ENCODE results near the gene ZC3H4.

Gene ZC3H4

DNA sequence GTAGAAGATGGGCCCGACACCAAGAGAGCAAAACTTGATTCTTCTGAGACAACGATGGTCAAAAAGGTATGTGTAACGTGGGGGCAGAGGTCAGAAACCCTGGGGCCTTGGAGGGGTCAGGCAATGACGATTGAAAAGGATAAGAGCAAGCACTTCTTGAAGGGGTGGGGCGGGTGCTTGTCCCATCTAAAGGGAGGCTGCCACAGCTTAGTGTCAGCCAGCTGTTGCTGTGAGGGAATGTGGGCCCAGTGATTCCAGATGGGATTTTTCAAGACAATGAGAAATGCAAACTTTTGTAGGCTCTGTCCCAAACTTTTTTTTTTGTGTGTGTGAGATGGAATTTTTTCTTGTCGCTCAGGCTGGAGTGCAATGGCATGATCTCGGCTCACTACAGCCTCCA, 41.6 kb upstream of the ZC3H4 start:
- no peak for ATAC-seq
- TF ChIP-seq ESRRG (CRISPR knock-in tag; IDR thresholded peaks at IDR 0.05) = no peak
- TF ChIP-seq ZFP3 (CRISPR knock-in tag; IDR thresholded peaks at IDR 0.05) = no peak
- no peak for TF ChIP-seq GLIS3 (CRISPR knock-in tag; IDR thresholded peaks at IDR 0.05)
- TF ChIP-seq ZC3H10 (CRISPR knock-in tag; IDR thresholded peaks at IDR 0.05) = no peak
- no peak for TF ChIP-seq RARB (CRISPR knock-in tag; IDR thresholded peaks at IDR 0.05)
- TF ChIP-seq ISL1 (CRISPR knock-in tag; IDR thresholded peaks at IDR 0.05) = no peak
- TF ChIP-seq ARNTL (CRISPR knock-in tag; IDR thresholded peaks at IDR 0.05; ENCODE audit: borderline replicate concordance, low read depth) = no peak
- TF ChIP-seq, protein P1, sequence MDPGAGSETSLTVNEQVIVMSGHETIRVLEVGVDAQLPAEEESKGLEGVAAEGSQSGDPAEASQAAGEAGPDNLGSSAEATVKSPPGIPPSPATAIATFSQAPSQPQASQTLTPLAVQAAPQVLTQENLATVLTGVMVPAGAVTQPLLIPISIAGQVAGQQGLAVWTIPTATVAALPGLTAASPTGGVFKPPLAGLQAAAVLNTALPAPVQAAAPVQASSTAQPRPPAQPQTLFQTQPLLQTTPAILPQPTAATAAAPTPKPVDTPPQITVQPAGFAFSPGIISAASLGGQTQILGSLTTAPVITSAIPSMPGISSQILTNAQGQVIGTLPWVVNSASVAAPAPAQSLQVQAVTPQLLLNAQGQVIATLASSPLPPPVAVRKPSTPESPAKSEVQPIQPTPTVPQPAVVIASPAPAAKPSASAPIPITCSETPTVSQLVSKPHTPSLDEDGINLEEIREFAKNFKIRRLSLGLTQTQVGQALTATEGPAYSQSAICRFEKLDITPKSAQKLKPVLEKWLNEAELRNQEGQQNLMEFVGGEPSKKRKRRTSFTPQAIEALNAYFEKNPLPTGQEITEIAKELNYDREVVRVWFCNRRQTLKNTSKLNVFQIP (CRISPR knock-in tag; IDR thresholded peaks at IDR 0.05; ENCODE audit: borderline replicate concordance, low read depth) = no peak
- TF ChIP-seq, protein P2, sequence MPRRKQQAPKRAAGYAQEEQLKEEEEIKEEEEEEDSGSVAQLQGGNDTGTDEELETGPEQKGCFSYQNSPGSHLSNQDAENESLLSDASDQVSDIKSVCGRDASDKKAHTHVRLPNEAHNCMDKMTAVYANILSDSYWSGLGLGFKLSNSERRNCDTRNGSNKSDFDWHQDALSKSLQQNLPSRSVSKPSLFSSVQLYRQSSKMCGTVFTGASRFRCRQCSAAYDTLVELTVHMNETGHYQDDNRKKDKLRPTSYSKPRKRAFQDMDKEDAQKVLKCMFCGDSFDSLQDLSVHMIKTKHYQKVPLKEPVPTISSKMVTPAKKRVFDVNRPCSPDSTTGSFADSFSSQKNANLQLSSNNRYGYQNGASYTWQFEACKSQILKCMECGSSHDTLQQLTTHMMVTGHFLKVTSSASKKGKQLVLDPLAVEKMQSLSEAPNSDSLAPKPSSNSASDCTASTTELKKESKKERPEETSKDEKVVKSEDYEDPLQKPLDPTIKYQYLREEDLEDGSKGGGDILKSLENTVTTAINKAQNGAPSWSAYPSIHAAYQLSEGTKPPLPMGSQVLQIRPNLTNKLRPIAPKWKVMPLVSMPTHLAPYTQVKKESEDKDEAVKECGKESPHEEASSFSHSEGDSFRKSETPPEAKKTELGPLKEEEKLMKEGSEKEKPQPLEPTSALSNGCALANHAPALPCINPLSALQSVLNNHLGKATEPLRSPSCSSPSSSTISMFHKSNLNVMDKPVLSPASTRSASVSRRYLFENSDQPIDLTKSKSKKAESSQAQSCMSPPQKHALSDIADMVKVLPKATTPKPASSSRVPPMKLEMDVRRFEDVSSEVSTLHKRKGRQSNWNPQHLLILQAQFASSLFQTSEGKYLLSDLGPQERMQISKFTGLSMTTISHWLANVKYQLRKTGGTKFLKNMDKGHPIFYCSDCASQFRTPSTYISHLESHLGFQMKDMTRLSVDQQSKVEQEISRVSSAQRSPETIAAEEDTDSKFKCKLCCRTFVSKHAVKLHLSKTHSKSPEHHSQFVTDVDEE (CRISPR knock-in tag; IDR thresholded peaks at IDR 0.05) = no peak
- no peak for TF ChIP-seq TOX (CRISPR knock-in tag; IDR thresholded peaks at IDR 0.05; ENCODE audit: borderline replicate concordance)
- TF ChIP-seq BACH2 (CRISPR knock-in tag; IDR thresholded peaks at IDR 0.05; ENCODE audit: borderline replicate concordance) = no peak
- TF ChIP-seq, protein P3, sequence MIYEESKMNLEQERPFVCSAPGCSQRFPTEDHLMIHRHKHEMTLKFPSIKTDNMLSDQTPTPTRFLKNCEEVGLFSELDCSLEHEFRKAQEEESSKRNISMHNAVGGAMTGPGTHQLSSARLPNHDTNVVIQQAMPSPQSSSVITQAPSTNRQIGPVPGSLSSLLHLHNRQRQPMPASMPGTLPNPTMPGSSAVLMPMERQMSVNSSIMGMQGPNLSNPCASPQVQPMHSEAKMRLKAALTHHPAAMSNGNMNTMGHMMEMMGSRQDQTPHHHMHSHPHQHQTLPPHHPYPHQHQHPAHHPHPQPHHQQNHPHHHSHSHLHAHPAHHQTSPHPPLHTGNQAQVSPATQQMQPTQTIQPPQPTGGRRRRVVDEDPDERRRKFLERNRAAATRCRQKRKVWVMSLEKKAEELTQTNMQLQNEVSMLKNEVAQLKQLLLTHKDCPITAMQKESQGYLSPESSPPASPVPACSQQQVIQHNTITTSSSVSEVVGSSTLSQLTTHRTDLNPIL (CRISPR knock-in tag; IDR thresholded peaks at IDR 0.05; ENCODE audit: low read depth) = no peak
- TF ChIP-seq ZNF8 (CRISPR knock-in tag; IDR thresholded peaks at IDR 0.05) = no peak
- TF ChIP-seq ZNF70 (CRISPR knock-in tag; IDR thresholded peaks at IDR 0.05) = no peak
- no peak for TF ChIP-seq CSDC2 (CRISPR knock-in tag; IDR thresholded peaks at IDR 0.05)
- TF ChIP-seq ZFP30 (CRISPR knock-in tag; IDR thresholded peaks at IDR 0.05) = no peak
- TF ChIP-seq PPARA (CRISPR knock-in tag; IDR thresholded peaks at IDR 0.05; ENCODE audit: borderline replicate concordance) = no peak
- no peak for TF ChIP-seq OSR1 (CRISPR knock-in tag; IDR thresholded peaks at IDR 0.05)
- TF ChIP-seq TCF4 (CRISPR knock-in tag; IDR thresholded peaks at IDR 0.05; ENCODE audit: borderline replicate concordance) = no peak
- no peak for TF ChIP-seq ZNF565 (CRISPR knock-in tag; conservative IDR thresholded peaks at IDR 0.05; ENCODE audit: low read depth)

DNA sequence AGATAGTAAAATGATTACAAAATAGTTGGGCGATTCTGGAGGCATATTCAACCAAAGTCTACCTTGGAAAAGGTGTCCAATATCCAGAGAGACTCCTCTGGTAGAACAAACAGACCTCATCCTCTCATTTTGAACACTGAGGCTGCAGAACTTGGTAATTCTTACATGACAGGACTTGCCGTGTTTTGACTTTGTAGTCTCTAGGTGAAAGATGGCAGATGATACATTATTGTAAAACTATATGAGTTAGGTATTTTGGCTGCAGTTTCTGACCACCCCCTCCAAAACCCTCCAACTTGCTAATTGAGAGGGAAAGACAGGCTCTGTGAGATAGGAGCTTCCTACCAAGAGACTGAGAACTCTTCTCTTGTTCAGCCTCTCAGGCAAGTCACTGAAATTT, 39.7 kb upstream of the ZC3H4 start:
- no peak for TF ChIP-seq TOX (CRISPR knock-in tag; IDR thresholded peaks at IDR 0.05; ENCODE audit: borderline replicate concordance)
- TF ChIP-seq SNAI2 (CRISPR knock-in tag; IDR thresholded peaks at IDR 0.05) = no peak
- no peak for TF ChIP-seq OSR1 (CRISPR knock-in tag; IDR thresholded peaks at IDR 0.05)
- TF ChIP-seq BACH2 (CRISPR knock-in tag; IDR thresholded peaks at IDR 0.05; ENCODE audit: borderline replicate concordance) = no peak
- TF ChIP-seq, protein P4, sequence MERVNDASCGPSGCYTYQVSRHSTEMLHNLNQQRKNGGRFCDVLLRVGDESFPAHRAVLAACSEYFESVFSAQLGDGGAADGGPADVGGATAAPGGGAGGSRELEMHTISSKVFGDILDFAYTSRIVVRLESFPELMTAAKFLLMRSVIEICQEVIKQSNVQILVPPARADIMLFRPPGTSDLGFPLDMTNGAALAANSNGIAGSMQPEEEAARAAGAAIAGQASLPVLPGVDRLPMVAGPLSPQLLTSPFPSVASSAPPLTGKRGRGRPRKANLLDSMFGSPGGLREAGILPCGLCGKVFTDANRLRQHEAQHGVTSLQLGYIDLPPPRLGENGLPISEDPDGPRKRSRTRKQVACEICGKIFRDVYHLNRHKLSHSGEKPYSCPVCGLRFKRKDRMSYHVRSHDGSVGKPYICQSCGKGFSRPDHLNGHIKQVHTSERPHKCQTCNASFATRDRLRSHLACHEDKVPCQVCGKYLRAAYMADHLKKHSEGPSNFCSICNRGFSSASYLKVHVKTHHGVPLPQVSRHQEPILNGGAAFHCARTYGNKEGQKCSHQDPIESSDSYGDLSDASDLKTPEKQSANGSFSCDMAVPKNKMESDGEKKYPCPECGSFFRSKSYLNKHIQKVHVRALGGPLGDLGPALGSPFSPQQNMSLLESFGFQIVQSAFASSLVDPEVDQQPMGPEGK (CRISPR knock-in tag; IDR thresholded peaks at IDR 0.05; ENCODE audit: borderline replicate concordance) = no peak
- no peak for TF ChIP-seq ESRRG (CRISPR knock-in tag; IDR thresholded peaks at IDR 0.05)
- TF ChIP-seq ZC3H10 (CRISPR knock-in tag; IDR thresholded peaks at IDR 0.05) = no peak
- no peak for TF ChIP-seq ARNTL (CRISPR knock-in tag; IDR thresholded peaks at IDR 0.05; ENCODE audit: borderline replicate concordance, low read depth)
- no peak for TF ChIP-seq ZNF70 (CRISPR knock-in tag; IDR thresholded peaks at IDR 0.05)
- TF ChIP-seq ZFP30 (CRISPR knock-in tag; IDR thresholded peaks at IDR 0.05) = no peak
- TF ChIP-seq ISL1 (CRISPR knock-in tag; IDR thresholded peaks at IDR 0.05) = no peak
- no peak for TF ChIP-seq ZNF565 (CRISPR knock-in tag; conservative IDR thresholded peaks at IDR 0.05; ENCODE audit: low read depth)
- TF ChIP-seq, protein P1 (CRISPR knock-in tag; IDR thresholded peaks at IDR 0.05; ENCODE audit: borderline replicate concordance, low read depth) = no peak
- TF ChIP-seq ZFP3 (CRISPR knock-in tag; IDR thresholded peaks at IDR 0.05) = no peak
- TF ChIP-seq CSDC2 (CRISPR knock-in tag; IDR thresholded peaks at IDR 0.05) = no peak
- TF ChIP-seq GLIS3 (CRISPR knock-in tag; IDR thresholded peaks at IDR 0.05) = no peak
- no peak for TF ChIP-seq RARB (CRISPR knock-in tag; IDR thresholded peaks at IDR 0.05)
- TF ChIP-seq, protein P5, sequence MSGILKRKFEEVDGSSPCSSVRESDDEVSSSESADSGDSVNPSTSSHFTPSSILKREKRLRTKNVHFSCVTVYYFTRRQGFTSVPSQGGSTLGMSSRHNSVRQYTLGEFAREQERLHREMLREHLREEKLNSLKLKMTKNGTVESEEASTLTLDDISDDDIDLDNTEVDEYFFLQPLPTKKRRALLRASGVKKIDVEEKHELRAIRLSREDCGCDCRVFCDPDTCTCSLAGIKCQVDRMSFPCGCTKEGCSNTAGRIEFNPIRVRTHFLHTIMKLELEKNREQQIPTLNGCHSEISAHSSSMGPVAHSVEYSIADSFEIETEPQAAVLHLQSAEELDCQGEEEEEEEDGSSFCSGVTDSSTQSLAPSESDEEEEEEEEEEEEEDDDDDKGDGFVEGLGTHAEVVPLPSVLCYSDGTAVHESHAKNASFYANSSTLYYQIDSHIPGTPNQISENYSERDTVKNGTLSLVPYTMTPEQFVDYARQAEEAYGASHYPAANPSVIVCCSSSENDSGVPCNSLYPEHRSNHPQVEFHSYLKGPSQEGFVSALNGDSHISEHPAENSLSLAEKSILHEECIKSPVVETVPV (CRISPR knock-in tag; IDR thresholded peaks at IDR 0.05) = no peak
- no peak for ATAC-seq
